K562 (cell line): Measurements from ENCODE around the gene KAT6B. TPM values are rescaled to one million over a fixed set of nuclear protein-coding genes. Genes with fewer than 3 reads are reported as not detected.

Experiments used
- ATAC-seq: fragments of 200-7000 bp; cut with Tn5 transposase; 3 replicates; pipeline ENCODE4 v1.9.1; 2020; ENCODE audit warnings: moderate library complexity
- BruUV-seq: library from RNA; stranded (reverse); fragments of 400-500 nt; replicated peaks from 2 replicates; lab custom pipeline; 2021; lab: Mats Ljungman, UMichigan
- CTCF ChIA-PET: fragments of 300-600 bp; formaldehyde crosslinking; extraction: SDS; loops from one replicate; lab custom pipeline; 2021; ENCODE audit warnings: low intra/inter-chr PET ratio; lab: Yijun Ruan, JAX
- POLR2A ChIA-PET: fragments of 300-600, 350-650 bp; sonication (Branson Sonifier 250); formaldehyde crosslinking; extraction: SDS; loops from one replicate; lab custom pipeline; 2021; ENCODE audit warnings: antibody characterized with exemption, inconsistent platforms; lab: Yijun Ruan, JAX
- DNase-seq, 4 experiments: peaks; one replicate each; pipeline versions ENCODE4 v3.0.0 to v3.0.0-alpha.2; 2011 to 2018; ENCODE audit warnings: low spot score in 3 of 4, mixed read lengths in 3 of 4; ENCODE audit errors: extremely low read depth in 1 of 4
- FAIRE-seq: peaks from 2 replicates; lab custom pipeline; 2011; peaks lifted over from hg19 to GRCh38; lab: Jason Lieb, UNC
- H2AFZ ChIP-seq: 2 replicates; pipeline ENCODE4 v1.6.0; 2011; ENCODE audit warnings: low read depth, low read length, control low read depth, inconsistent platforms
- H3K27ac ChIP-seq: fragments of 200-600 bp; 3 replicates; pipeline ENCODE4 v1.8.0; 2011; ENCODE audit warnings: low read depth, mild to moderate bottlenecking, control low read depth, inconsistent platforms, low read length, moderate library complexity, mixed read lengths; ENCODE audit errors: extremely low read depth
- H3K27me3 ChIP-seq, 2 experiments: fragments of 300-600 bp in 1 of 2; 2 replicates in 1 of 2; 3 replicates in 1 of 2; pipeline versions ENCODE4 v1.6.0 to v1.8.0; 2011; ENCODE audit warnings: inconsistent platforms in 2 of 2, low read length in 2 of 2, mild to moderate bottlenecking in 1 of 2, mixed read lengths in 1 of 2, moderate library complexity in 1 of 2; ENCODE audit not compliant: control insufficient read depth in 2 of 2, insufficient read depth in 2 of 2
- H3K36me3 ChIP-seq: fragments of 300-600 bp; 3 replicates; pipeline ENCODE4 v1.8.0; 2011; ENCODE audit warnings: mild to moderate bottlenecking, low read length, inconsistent platforms; ENCODE audit not compliant: control insufficient read depth, insufficient read depth
- H3K4me1 ChIP-seq, 2 experiments: fragments of 200-600 bp in 1 of 2; replicated peaks in 1 of 2; 2 replicates in 1 of 2; 3 replicates in 1 of 2; pipeline versions ENCODE4 v1.5.1 to v1.8.0; 2011; ENCODE audit warnings: inconsistent platforms in 2 of 2, low read length in 2 of 2, mild to moderate bottlenecking in 1 of 2, mixed read lengths in 1 of 2, moderate library complexity in 1 of 2; ENCODE audit not compliant: control insufficient read depth in 2 of 2, insufficient read depth in 2 of 2
- H3K4me2 ChIP-seq: 2 replicates; pipeline ENCODE4 v1.6.1; 2011; ENCODE audit warnings: low read length, control low read depth, inconsistent platforms, mixed read lengths; ENCODE audit not compliant: insufficient read depth
- H3K4me3 ChIP-seq: fragments of 200-600 bp; sonication (generic), shearing (Covaris generic); 2 replicates; pipeline ENCODE4 v1.5.1; 2016; ENCODE audit warnings: control low read depth, inconsistent platforms
- H3K79me2 ChIP-seq: fragments of 200-600 bp; 3 replicates; pipeline ENCODE4 v1.8.0; 2011; ENCODE audit warnings: low read length, inconsistent platforms; ENCODE audit not compliant: control insufficient read depth, insufficient read depth
- H3K9ac ChIP-seq, 2 experiments: 2 replicates each; pipeline versions ENCODE4 v1.6.0 to v1.6.1; 2011; ENCODE audit warnings: low read depth in 2 of 2, low read length in 2 of 2, control low read depth in 1 of 2, inconsistent platforms in 1 of 2, mild to moderate bottlenecking in 1 of 2, mixed read lengths in 1 of 2; ENCODE audit not compliant: insufficient read depth in 1 of 2
- H3K9me1 ChIP-seq: one replicate; pipeline ENCODE4 v1.6.0; 2011; ENCODE audit warnings: inconsistent platforms, mild to moderate bottlenecking, low read length, moderate library complexity; ENCODE audit not compliant: control insufficient read depth, insufficient read depth
- H3K9me3 ChIP-seq: replicated peaks from 2 replicates; pipeline ENCODE4 v1.5.1; 2011; ENCODE audit warnings: low read depth, low read length, inconsistent platforms; ENCODE audit not compliant: control insufficient read depth, insufficient read depth
- H4K20me1 ChIP-seq: replicated peaks from 2 replicates; pipeline ENCODE4 v1.6.1; 2011; ENCODE audit warnings: low read length, inconsistent platforms, mixed read lengths; ENCODE audit not compliant: control insufficient read depth, insufficient read depth
- ATF1 ChIP-seq, 2 experiments: fragments of 450-650 bp in 1 of 2; IDR thresholded peaks; 2 replicates each; pipeline ENCODE4 v1.6.1; 2016; ENCODE audit warnings: missing compliant biosample characterization in 1 of 2, missing genetic modification characterization in 1 of 2
- BRF1 ChIP-seq: IDR thresholded peaks from 3 replicates; pipeline ENCODE4 v1.6.1; 2011; ENCODE audit warnings: borderline replicate concordance, mild to moderate bottlenecking; ENCODE audit not compliant: insufficient read length; ENCODE audit errors: extremely low read depth
- ETV5 ChIP-seq: sonication (generic); formaldehyde crosslinking; IDR thresholded peaks from 2 replicates; pipeline ENCODE4 v1.4.0; 2020; ENCODE audit warnings: low read depth, mild to moderate bottlenecking, missing genetic modification reagents
- HMG20B ChIP-seq: fragments of 250-450 bp; sonication (Bioruptor Pico); IDR thresholded peaks from 2 replicates; pipeline ENCODE4 v1.5.0; 2021; ENCODE audit warnings: mild to moderate bottlenecking
- NR2F6 ChIP-seq: fragments of 450-650 bp; formaldehyde crosslinking; IDR thresholded peaks from 2 replicates; pipeline ENCODE4 v1.4.0; 2020; ENCODE audit warnings: mild to moderate bottlenecking
- PHB ChIP-seq: fragments of 250-450 bp; sonication (Bioruptor Pico); IDR thresholded peaks from 2 replicates; pipeline ENCODE4 v1.5.0; 2021
- PHF8 ChIP-seq: fragments of 200-600 bp; sonication (generic); IDR thresholded peaks from 2 replicates; pipeline ENCODE4 v1.6.1; 2012; ENCODE audit warnings: mixed run types, mild to moderate bottlenecking, inconsistent platforms, low read length, moderate library complexity, borderline replicate concordance
- SMAD2 ChIP-seq: fragments of 150-350 bp; IDR thresholded peaks from 2 replicates; pipeline ENCODE4 v1.6.1; 2014; ENCODE audit warnings: low read depth, mild to moderate bottlenecking, low read length
- STAG1 ChIP-seq: sonication (generic); formaldehyde crosslinking; IDR thresholded peaks from 2 replicates; pipeline ENCODE4 v1.5.0; 2020; ENCODE audit warnings: missing genetic modification reagents, borderline replicate concordance
- TAF7 ChIP-seq: fragments of 450-650 bp; IDR thresholded peaks from 2 replicates; pipeline ENCODE4 v1.6.1; 2016; ENCODE audit warnings: missing genetic modification characterization, missing compliant biosample characterization
- ZBTB7A ChIP-seq: IDR thresholded peaks from 2 replicates; pipeline ENCODE4 v1.6.1; 2011; ENCODE audit warnings: low read depth, mild to moderate bottlenecking, low read length, moderate library complexity, borderline replicate concordance; ENCODE audit not compliant: control insufficient read depth
- ZC3H11A ChIP-seq: IDR thresholded peaks from 2 replicates; pipeline ENCODE4 v1.6.1; 2012; ENCODE audit warnings: low read depth, low read length, improper control_type of control experiment
- ZNF79 ChIP-seq: fragments of 250-450 bp; sonication (Bioruptor Pico); IDR thresholded peaks from 2 replicates; pipeline ENCODE4 v1.4.0; 2020; ENCODE audit warnings: low read depth, mild to moderate bottlenecking, moderate library complexity
- WGBS: fragments of 100-300 bp; shearing (Covaris generic); methylation state at CpG from one replicate; pipeline ENCODE4 v1.1.6; 2016; ENCODE audit warnings: low coverage, mixed read lengths; ENCODE audit not compliant: insufficient coverage; ENCODE audit errors: missing lambda C conversion rate; 5-methylcytosine and 5-hydroxymethylcytosine counted together
- in situ Hi-C: fragments of 300-500 bp; cut with MboI; formaldehyde crosslinking; loops from 4 replicates; pipeline ENCODE4 v1.15.0; 2018; ENCODE audit warnings: inconsistent platforms, mixed read lengths
- intact Hi-C: fragments of 100-400 bp; cut with micrococcal nuclease; formaldehyde crosslinking; loops from 2 replicates; pipeline ENCODE4 v1.14.2; 2022
- polyA plus RNA-seq, 8 experiments: library from polyadenylated mRNA; depleted of rRNA in 4 of 8; stranded (reverse) in 5 of 8; unstranded in 3 of 8; fragments of >200 nt; fragmentation: Nextera tagmentation in 2 of 8; fragmentation: Illumina TruSeq in 1 of 8; extraction: Ambion mirVana in 2 of 8; extraction: Trizol in 1 of 8; gene quantifications; 2 replicates each; pipeline versions ENCODE4 v1.2.1 to v1.2.3, GENCODE V29; 2011 to 2014; ENCODE audit warnings: inconsistent platforms in 1 of 8, missing spikeins in 1 of 8
- total RNA-seq, 7 experiments: library from RNA; depleted of rRNA in 6 of 7; stranded (reverse); fragments of >200 nt in 6 of 7; fragmentation: Illumina TruSeq in 2 of 7; extraction: Trizol in 2 of 7; gene quantifications; 2 replicates each; pipeline versions ENCODE4 v1.2.1 to v1.2.3, GENCODE V29; 2011 to 2021; ENCODE audit warnings: low replicate concordance in 1 of 7
- TF ChIP-seq, protein P1 (sequence below): sonication (generic); formaldehyde crosslinking; IDR thresholded peaks from 2 replicates; pipeline ENCODE4 v1.8.0; 2023; ENCODE audit warnings: mild to moderate bottlenecking, missing genetic modification reagents

KAT6B gene
- total and polyA plus RNA-seq, 9 of the 15 experiments (the other 6 are each of a cell fraction or from before 2014, with no cell fraction given) = 1.4 to 9.2 (median 6.8) TPM

DNA sequence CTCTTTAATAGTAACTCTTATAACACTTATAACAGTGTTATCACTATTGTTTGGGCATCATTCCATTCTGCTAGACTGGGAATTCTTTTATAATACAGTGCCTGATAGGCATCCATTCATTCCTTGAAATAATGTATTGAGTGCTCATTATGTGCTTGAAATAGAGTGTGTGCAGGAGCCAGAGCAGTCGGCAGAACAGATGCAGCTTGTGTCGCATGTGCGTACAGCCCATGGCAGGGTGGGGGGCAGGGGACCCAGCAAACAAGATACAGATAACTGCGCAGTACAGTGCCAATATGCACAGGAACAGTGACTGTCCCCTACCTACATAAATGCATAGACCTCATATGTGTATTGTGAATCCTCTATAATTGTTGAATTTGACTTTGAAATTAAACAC, 99.3 kb downstream of the KAT6B start:
- H2AFZ ChIP-seq = no peak overlapping the region
- POLR2A ChIA-PET = interaction anchor here (2.1 kb wide), 1 partner anchor 10 kb away, joined by 11 read pairs; no protein-coding TSS in a partner anchor
- no peak overlapping the region for H3K4me3 ChIP-seq
- H3K4me2 ChIP-seq = no peak overlapping the region
- no peaks in the 10 kb centered on the region for H3K79me2 ChIP-seq
- FAIRE-seq (no peak), DNase-seq (no peak), ATAC-seq (no peak)
- CTCF ChIA-PET = no interaction called here
- in situ Hi-C loops (no loop called here), intact Hi-C loops (no loop called here)
- H3K4me1 ChIP-seq = peaks cover 9 to 14% of the 10 kb centered on the region in 2 experiments; a peak in 3 of 5 replicates
- no peak overlapping the region for H3K27ac ChIP-seq
- no peak for TF ChIP-seq BRF1
- TF ChIP-seq ZBTB7A = no peak
- no peak for TF ChIP-seq STAG1 (CRISPR knock-in tag)
- BruUV-seq = no TSS peak
- H3K9me1 ChIP-seq = no peaks in the 10 kb centered on the region
- no peak overlapping the region for H3K9ac ChIP-seq
- H4K20me1 ChIP-seq = no peaks in the 10 kb centered on the region
- 74% methylated on average over 4 of the region's 4 CpGs for WGBS
- no peaks in the 10 kb centered on the region for H3K27me3 ChIP-seq
- no peaks in the 10 kb centered on the region for H3K36me3 ChIP-seq
- H3K9me3 ChIP-seq = no peaks in the 10 kb centered on the region

- DNase-seq (no peak), FAIRE-seq (no peak), ATAC-seq (no peak)
- no peaks in the 10 kb centered on the region for H3K9me1 ChIP-seq
- H3K4me1 ChIP-seq = peaks cover 0 to 5% of the 10 kb centered on the region in 2 experiments; a peak in 2 of 5 replicates
- no peaks in the 10 kb centered on the region for H3K79me2 ChIP-seq
- ChIA-PET CTCF (no interaction called here), POLR2A (interaction anchor here (1.3 kb wide), 1 partner anchor 36 kb away, joined by 3 read pairs; no protein-coding TSS in a partner anchor)
- H2AFZ ChIP-seq = no peak overlapping the region
- in situ Hi-C loops = no loop called here
- intact Hi-C loops = no loop called here
- no peak overlapping the region for H3K4me3 ChIP-seq
- no peak overlapping the region for H3K9ac ChIP-seq
- peaks cover 0 to 4% of the 10 kb centered on the region in 2 experiments; a peak in 1 of 5 replicates for H3K27me3 ChIP-seq
- BruUV-seq = no TSS peak
- H3K27ac ChIP-seq = no peak overlapping the region
- no peaks in the 10 kb centered on the region for H4K20me1 ChIP-seq
- 34% methylated on average over 4 of the region's 4 CpGs for WGBS
- no peak overlapping the region for H3K4me2 ChIP-seq
- no peaks in the 10 kb centered on the region for H3K9me3 ChIP-seq
- H3K36me3 ChIP-seq = no peaks in the 10 kb centered on the region
- TF ChIP-seq NR2F6 (no peak), PHB (CRISPR knock-in tag) (no peak), ZNF79 (CRISPR knock-in tag) (no peak), PHF8 (no peak), ZC3H11A (no peak), HMG20B (CRISPR knock-in tag) (no peak), SMAD2 (no peak), ETV5 (no peak), ATF1 (CRISPR knock-in tag; IDR thresholded peaks at IDR 0.05) (no peak), ATF1 (tag; IDR thresholded peaks at IDR 0.05) (no peak), TAF7 (no peak)
- TF ChIP-seq, protein P1, sequence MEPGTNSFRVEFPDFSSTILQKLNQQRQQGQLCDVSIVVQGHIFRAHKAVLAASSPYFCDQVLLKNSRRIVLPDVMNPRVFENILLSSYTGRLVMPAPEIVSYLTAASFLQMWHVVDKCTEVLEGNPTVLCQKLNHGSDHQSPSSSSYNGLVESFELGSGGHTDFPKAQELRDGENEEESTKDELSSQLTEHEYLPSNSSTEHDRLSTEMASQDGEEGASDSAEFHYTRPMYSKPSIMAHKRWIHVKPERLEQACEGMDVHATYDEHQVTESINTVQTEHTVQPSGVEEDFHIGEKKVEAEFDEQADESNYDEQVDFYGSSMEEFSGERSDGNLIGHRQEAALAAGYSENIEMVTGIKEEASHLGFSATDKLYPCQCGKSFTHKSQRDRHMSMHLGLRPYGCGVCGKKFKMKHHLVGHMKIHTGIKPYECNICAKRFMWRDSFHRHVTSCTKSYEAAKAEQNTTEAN (CRISPR knock-in tag) = no peak
Measured at GRCh38 chr10:74926791-74927585, 100.6 kb downstream of the KAT6B start.
